H1 (cell line): Measurements from ENCODE around the gene SLIT3. TPM values are rescaled to one million over a fixed set of nuclear protein-coding genes. Genes with fewer than 3 reads are reported as not detected.
A peak's percentile ranks its signal among the peaks of the same experiment; 100 is the strongest.

Source experiments
- CTCF ChIA-PET: fragments of 300-600 bp; sonication (Branson Sonifier 250); formaldehyde crosslinking; loops from one replicate; lab custom pipeline; 2021; ENCODE audit not compliant: partially characterized antibody; lab: Charles Lee
- POLR2A ChIA-PET: fragments of 300-600 bp; sonication (Branson Sonifier 250); formaldehyde crosslinking; loops from one replicate; lab custom pipeline; 2021; ENCODE audit warnings: inconsistent platforms; ENCODE audit not compliant: partially characterized antibody; lab: Charles Lee
- DNase-seq, 2 experiments: peaks; one replicate each; pipeline versions ENCODE4 v3.0.0 to v3.0.0-alpha.2; 2010 to 2022; ENCODE audit warnings: low spot score in 2 of 2, low read depth in 1 of 2, mixed read lengths in 1 of 2
- FAIRE-seq: peaks from 2 replicates; lab custom pipeline; 2011; peaks lifted over from hg19 to GRCh38; lab: Jason Lieb, UNC
- H2AFZ ChIP-seq: 2 replicates; pipeline ENCODE4 v1.8.1; 2012; ENCODE audit warnings: low read length, inconsistent platforms
- H2AK5ac ChIP-seq: 2 replicates; pipeline ENCODE4 v1.6.1; 2013; ENCODE audit warnings: low read depth, low read length
- H2BK120ac ChIP-seq: replicated peaks from 2 replicates; pipeline ENCODE3; 2013; ENCODE audit warnings: low read depth, low read length, inconsistent platforms
- H2BK12ac ChIP-seq: 2 replicates; pipeline ENCODE4 v1.6.1; 2013; ENCODE audit warnings: low read depth, low read length
- H2BK15ac ChIP-seq: 2 replicates; pipeline ENCODE4 v1.6.1; 2013; ENCODE audit warnings: low read length
- H2BK20ac ChIP-seq: 2 replicates; pipeline ENCODE4 v1.6.1; 2013; ENCODE audit warnings: low read length
- H2BK5ac ChIP-seq: 2 replicates; pipeline ENCODE4 v1.6.1; 2013; ENCODE audit warnings: low read depth, low read length
- H3K14ac ChIP-seq: 2 replicates; pipeline ENCODE4 v1.6.1; 2013; ENCODE audit warnings: inconsistent platforms; ENCODE audit not compliant: insufficient read length
- H3K18ac ChIP-seq: 2 replicates; pipeline ENCODE4 v1.6.1; 2013; ENCODE audit warnings: low read length; ENCODE audit errors: extremely low read depth
- H3K23ac ChIP-seq: 2 replicates; pipeline ENCODE4 v1.6.1; 2013; ENCODE audit warnings: inconsistent platforms; ENCODE audit not compliant: insufficient read length
- H3K23me2 ChIP-seq: 2 replicates; pipeline ENCODE4 v1.6.1; 2013; ENCODE audit warnings: low read depth, low read length
- H3K27ac ChIP-seq: 2 replicates; pipeline ENCODE4 v1.6.1; 2011; ENCODE audit warnings: low read depth, low read length, inconsistent platforms
- H3K27me3 ChIP-seq, 4 experiments: replicated peaks in 1 of 4; 1 replicate in 1 of 4; 2 replicates in 3 of 4; pipeline versions ENCODE4 v1.6.1 to v1.8.1; 2011 to 2013; ENCODE audit warnings: low read length in 3 of 4, mild to moderate bottlenecking in 3 of 4, inconsistent platforms in 2 of 4, mixed read lengths in 2 of 4, moderate library complexity in 1 of 4; ENCODE audit not compliant: control insufficient read depth in 3 of 4, insufficient read depth in 3 of 4; ENCODE audit errors: extremely low read depth in 1 of 4
- H3K36me3 ChIP-seq, 4 experiments: 2 replicates each; pipeline versions ENCODE4 v1.6.1 to v1.8.1; 2011 to 2013; ENCODE audit warnings: mild to moderate bottlenecking in 4 of 4, low read length in 3 of 4, moderate library complexity in 2 of 4, control low read depth in 1 of 4, inconsistent platforms in 1 of 4; ENCODE audit not compliant: insufficient read depth in 4 of 4, control insufficient read depth in 2 of 4
- H3K4ac ChIP-seq: replicated peaks from 2 replicates; pipeline ENCODE3; 2013; ENCODE audit warnings: low read length, low read depth, mixed read lengths, inconsistent platforms; ENCODE audit not compliant: insufficient read length
- H3K4me1 ChIP-seq, 4 experiments: replicated peaks in 1 of 4; 1 replicate in 1 of 4; 2 replicates in 3 of 4; pipeline versions ENCODE4 v1.6.1 to v1.8.1; 2011 to 2013; ENCODE audit warnings: low read length in 3 of 4, inconsistent platforms in 2 of 4, mixed read lengths in 1 of 4; ENCODE audit not compliant: insufficient read depth in 4 of 4, control insufficient read depth in 3 of 4
- H3K4me2 ChIP-seq, 2 experiments: 2 replicates each; pipeline versions ENCODE4 v1.6.1 to v1.8.1; 2011 to 2013; ENCODE audit warnings: low read depth in 2 of 2, low read length in 2 of 2, control low read depth in 1 of 2, inconsistent platforms in 1 of 2, mild to moderate bottlenecking in 1 of 2; ENCODE audit not compliant: insufficient read depth in 1 of 2
- H3K4me3 ChIP-seq, 4 experiments: fragments of 200-600, 300-600 bp in 1 of 4; sonication (generic), shearing (Covaris generic), sonication (Bioruptor Twin) in 1 of 4; 2 replicates each; pipeline versions ENCODE4 v1.5.1 to v1.8.1; 2011 to 2016; ENCODE audit warnings: low read length in 4 of 4, low read depth in 3 of 4, control low read depth in 2 of 4, inconsistent platforms in 2 of 4, mild to moderate bottlenecking in 2 of 4, mixed read lengths in 1 of 4, moderate library complexity in 1 of 4; ENCODE audit not compliant: insufficient read depth in 2 of 4; ENCODE audit errors: extremely low read depth in 1 of 4
- H3K56ac ChIP-seq: replicated peaks from 2 replicates; pipeline ENCODE3; 2013; ENCODE audit warnings: low read depth, mild to moderate bottlenecking, mixed read lengths, low read length, inconsistent platforms; ENCODE audit not compliant: insufficient read length
- H3K79me1 ChIP-seq: 2 replicates; pipeline ENCODE4 v1.6.1; 2013; ENCODE audit warnings: low read depth, low read length, control low read depth
- H3K79me2 ChIP-seq, 2 experiments: 2 replicates each; pipeline versions ENCODE4 v1.6.1 to v1.8.1; 2012 to 2013; ENCODE audit warnings: low read length in 2 of 2, mild to moderate bottlenecking in 2 of 2, inconsistent platforms in 1 of 2; ENCODE audit not compliant: insufficient read depth in 2 of 2, control insufficient read depth in 1 of 2
- H3K9ac ChIP-seq, 4 experiments: replicated peaks in 1 of 4; 1 replicate in 1 of 4; 2 replicates in 3 of 4; pipeline versions ENCODE4 v1.6.1 to v1.8.1; 2011 to 2013; ENCODE audit warnings: low read depth in 3 of 4, low read length in 3 of 4, control low read depth in 2 of 4, mild to moderate bottlenecking in 2 of 4, moderate library complexity in 2 of 4, inconsistent platforms in 1 of 4; ENCODE audit errors: extremely low read depth in 1 of 4
- H3K9me3 ChIP-seq, 2 experiments: 2 replicates each; pipeline versions ENCODE4 v1.6.1 to v1.8.1; 2012 to 2013; ENCODE audit warnings: mild to moderate bottlenecking in 2 of 2, moderate library complexity in 2 of 2, control low read depth in 1 of 2, inconsistent platforms in 1 of 2, low read depth in 1 of 2, low read length in 1 of 2, mixed read lengths in 1 of 2; ENCODE audit not compliant: insufficient read depth in 2 of 2
- H4K20me1 ChIP-seq, 2 experiments: replicated peaks in 1 of 2; 2 replicates each; pipeline versions ENCODE3 to v1.8.1; 2011 to 2013; ENCODE audit warnings: inconsistent platforms in 2 of 2, low read length in 2 of 2, mild to moderate bottlenecking in 1 of 2; ENCODE audit not compliant: insufficient read depth in 2 of 2, control insufficient read depth in 1 of 2
- H4K5ac ChIP-seq: 2 replicates; pipeline ENCODE4 v1.6.1; 2013; ENCODE audit warnings: low read length, low read depth, mixed read lengths, inconsistent platforms; ENCODE audit not compliant: insufficient read length
- H4K8ac ChIP-seq: 2 replicates; pipeline ENCODE4 v1.8.0; 2013; ENCODE audit warnings: mild to moderate bottlenecking, moderate library complexity, low read length, inconsistent platforms; ENCODE audit not compliant: insufficient read depth; ENCODE audit errors: extremely low read depth
- H4K91ac ChIP-seq: replicated peaks from 2 replicates; pipeline ENCODE3; 2013; ENCODE audit warnings: low read length, mixed read lengths, inconsistent platforms; ENCODE audit not compliant: insufficient read length
- CBX5 ChIP-seq: fragments of 300-800, 300-1000 bp; sonication (generic); IDR thresholded peaks from 2 replicates; pipeline ENCODE4 v1.7.1; 2016; ENCODE audit warnings: antibody characterized with exemption, low read length, low read depth
- FOSL1 ChIP-seq: IDR thresholded peaks from 2 replicates; pipeline ENCODE4 v1.6.1; 2011; ENCODE audit warnings: mild to moderate bottlenecking, low read depth, low read length, moderate library complexity; ENCODE audit not compliant: insufficient read depth
- GABPA ChIP-seq: IDR thresholded peaks from 2 replicates; pipeline ENCODE4 v1.6.1; 2011; ENCODE audit warnings: mild to moderate bottlenecking, low read length, moderate library complexity, borderline replicate concordance; ENCODE audit not compliant: insufficient read depth
- GTF2F1 ChIP-seq: IDR thresholded peaks from 2 replicates; pipeline ENCODE4 v1.6.1; 2012; ENCODE audit warnings: low read depth, low read length, improper control_type of control experiment, borderline replicate concordance
- JUN ChIP-seq: IDR thresholded peaks from 2 replicates; pipeline ENCODE4 v1.6.1; 2011; ENCODE audit warnings: low read depth, mild to moderate bottlenecking, improper control_type of control experiment, low read length
- MAFK ChIP-seq: IDR thresholded peaks from 2 replicates; pipeline ENCODE4 v1.6.1; 2012; ENCODE audit warnings: low read depth, mild to moderate bottlenecking, improper control_type of control experiment, low read length
- NRF1 ChIP-seq: IDR thresholded peaks from 2 replicates; pipeline ENCODE4 v1.6.1; 2011; ENCODE audit warnings: mild to moderate bottlenecking, low read depth, low read length, improper control_type of control experiment
- POLR2AphosphoS5 ChIP-seq: IDR thresholded peaks from 2 replicates; pipeline ENCODE4 v1.6.1; 2011; ENCODE audit warnings: low read depth, low read length
- WGBS, 2 experiments: shearing (Covaris generic) in 1 of 2; methylation state at CpG; one replicate each; pipeline versions ENCODE4 v1.1.6 to v1.1.7; 2013 to 2015; ENCODE audit warnings: low lambda C conversion rate in 2 of 2, mixed read lengths in 2 of 2, inconsistent platforms in 1 of 2, low coverage in 1 of 2, missing lambda C conversion rate in 1 of 2; ENCODE audit not compliant: insufficient replicate concordance in 2 of 2, insufficient coverage in 1 of 2, insufficient read length in 1 of 2; ENCODE audit errors: extremely low coverage in 1 of 2, missing lambda C conversion rate in 1 of 2; 5-methylcytosine and 5-hydroxymethylcytosine counted together
- polyA plus RNA-seq, 7 experiments: library from polyadenylated mRNA; depleted of rRNA in 3 of 7; stranded (reverse) in 5 of 7; unstranded in 2 of 7; fragments of >200 nt in 5 of 7; fragments of 200-250 nt in 2 of 7; gene quantifications; 1 replicate in 5 of 7; 2 replicates in 1 of 7; 4 replicates in 1 of 7; pipeline versions ENCODE4 v1.2.1 to v1.2.3, GENCODE V29; 2011 to 2013; ENCODE audit warnings: missing spikeins in 2 of 7, mixed read lengths in 2 of 7
- total RNA-seq: library from RNA; stranded (reverse); fragmentation: NEBNext Ultra II Directional; extraction: Animal tissue kit (Norgen Biotek cat#: 25700); gene quantifications from 2 replicates; pipeline ENCODE4 v1.2.1, GENCODE V29; 2021
- TF ChIP-seq, protein P1 (sequence below): IDR thresholded peaks from 2 replicates; pipeline ENCODE4 v1.6.1; 2012; ENCODE audit warnings: low read length, inconsistent platforms

SLIT3 gene
- total and polyA plus RNA-seq, 2 of the 8 experiments (the other 6 are each of a cell fraction or from before 2014, with no cell fraction given): 1.1 to 1.2 TPM

DNA sequence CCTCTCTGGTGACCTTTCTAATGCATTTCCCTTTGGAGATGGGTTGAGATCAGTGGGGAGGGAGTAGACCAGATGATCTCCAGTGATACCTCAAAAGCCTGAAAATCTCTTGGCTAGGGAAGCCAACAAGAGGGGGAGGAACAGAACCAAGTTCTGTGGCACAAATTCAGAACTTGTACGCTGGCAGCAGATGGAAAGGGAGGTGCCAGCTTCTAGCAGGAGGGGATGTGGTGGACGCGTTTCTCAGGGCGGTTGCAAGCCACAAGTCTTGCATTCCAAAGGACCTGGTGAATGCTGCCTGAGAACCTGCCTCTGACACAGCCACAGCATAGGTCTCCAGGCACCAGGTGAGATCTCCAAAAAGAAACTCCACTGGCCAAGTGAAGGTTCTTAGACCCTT is 13.4 kb downstream of the SLIT3 start:
- Histone ChIP-seq H3K18ac (no peak overlapping the region), H3K4me1 (no peaks in the 10 kb centered on the region), H4K91ac (no peak overlapping the region), H3K36me3 (no peaks in the 10 kb centered on the region), H3K56ac (no peak overlapping the region)
- TF ChIP-seq NRF1 (no peak), POLR2AphosphoS5 (no peak), CBX5 (no peak), FOSL1 (no peak), GTF2F1 (no peak), JUN (no peak), MAFK (no peak), GABPA (no peak)
- TF ChIP-seq, protein P1, sequence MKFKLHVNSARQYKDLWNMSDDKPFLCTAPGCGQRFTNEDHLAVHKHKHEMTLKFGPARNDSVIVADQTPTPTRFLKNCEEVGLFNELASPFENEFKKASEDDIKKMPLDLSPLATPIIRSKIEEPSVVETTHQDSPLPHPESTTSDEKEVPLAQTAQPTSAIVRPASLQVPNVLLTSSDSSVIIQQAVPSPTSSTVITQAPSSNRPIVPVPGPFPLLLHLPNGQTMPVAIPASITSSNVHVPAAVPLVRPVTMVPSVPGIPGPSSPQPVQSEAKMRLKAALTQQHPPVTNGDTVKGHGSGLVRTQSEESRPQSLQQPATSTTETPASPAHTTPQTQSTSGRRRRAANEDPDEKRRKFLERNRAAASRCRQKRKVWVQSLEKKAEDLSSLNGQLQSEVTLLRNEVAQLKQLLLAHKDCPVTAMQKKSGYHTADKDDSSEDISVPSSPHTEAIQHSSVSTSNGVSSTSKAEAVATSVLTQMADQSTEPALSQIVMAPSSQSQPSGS: no peak
- TF ChIP-seq, all 59 proteins: peak for 0
- no peak overlapping the region for H3K14ac ChIP-seq
- H3K27me3 ChIP-seq: no peaks in the 10 kb centered on the region
- ChIA-PET POLR2A (no interaction called here), CTCF (interaction anchor here (0.8 to 4.0 kb wide), 4 partner anchors 9 to 29 kb away, joined by 3 to 31 read pairs (median 4); partner anchors contain the start of gene SLIT3)
- WGBS, 2 experiments: 97% methylated on average over 4 of the region's 4 CpGs; no CpG with 5 or more reads in 1 of the 2 experiments
- no peaks in the 10 kb centered on the region for H3K79me2 ChIP-seq
- H3K23ac ChIP-seq: no peak overlapping the region
- H2BK120ac ChIP-seq: no peak overlapping the region
- no peaks in the 10 kb centered on the region for H3K9me3 ChIP-seq
- no peak overlapping the region for H2BK12ac ChIP-seq
- H3K4ac ChIP-seq: no peak overlapping the region
- H2BK5ac ChIP-seq: no peak overlapping the region
- no peak overlapping the region for H3K27ac ChIP-seq
- H4K8ac ChIP-seq: peak overlapping the region; percentile 12; the same call in 1 of the 2 replicates
- no peak overlapping the region for H2AFZ ChIP-seq
- H3K4me2 ChIP-seq: no peak overlapping the region
- peaks cover 0 to 9% of the 10 kb centered on the region in 2 experiments for H4K20me1 ChIP-seq
- H3K4me3 ChIP-seq: no peak overlapping the region
- H2BK15ac ChIP-seq: no peak overlapping the region
- H2BK20ac ChIP-seq: no peak overlapping the region
- H3K9ac ChIP-seq: no peak overlapping the region
- no peak for FAIRE-seq
- no peak for DNase-seq
- no peak overlapping the region for H2AK5ac ChIP-seq
- H3K79me1 ChIP-seq: no peaks in the 10 kb centered on the region
- no peak overlapping the region for H4K5ac ChIP-seq
- no peaks in the 10 kb centered on the region for H3K23me2 ChIP-seq
